Raji (cell line): ENCODE data around the gene XYLB.

Experiments
- POLR2A ChIP-seq: IDR thresholded peaks from 2 replicates; pipeline ENCODE4 v1.6.1; 2011; ENCODE audit warnings: low read depth, low read length, control low read depth; ENCODE audit not compliant: insufficient read depth

The XYLB gene

GRCh38 chr3:38345879-38346586 lies 552 bp upstream of the XYLB start:
- TF ChIP-seq POLR2A, result no peak

- TF ChIP-seq POLR2A, result no peak
Observed at GRCh38 chr3:38347421-38348200, 1.0 kb downstream of the XYLB start.

- TF ChIP-seq POLR2A, result no peak
Observed at GRCh38 chr3:38348903-38349302, 2.3 kb downstream of the XYLB start.

- TF ChIP-seq POLR2A, result no peak
Observed at GRCh38 chr3:38349684-38350359, 3.2 kb downstream of the XYLB start.

- no peak for TF ChIP-seq POLR2A
Observed at GRCh38 chr3:38353151-38353550, 6.6 kb downstream of the XYLB start.

GRCh38 chr3:38354588-38355330 lies 8.2 kb downstream of the XYLB start:
- TF ChIP-seq POLR2A, result no peak

GRCh38 chr3:38359038-38359437 lies 12.5 kb downstream of the XYLB start:
- no peak for TF ChIP-seq POLR2A

GRCh38 chr3:38360345-38360744 lies 13.8 kb downstream of the XYLB start:
- no peak for TF ChIP-seq POLR2A

GRCh38 chr3:38361496-38361895 lies 14.9 kb downstream of the XYLB start:
- TF ChIP-seq POLR2A, result no peak

- no peak for TF ChIP-seq POLR2A
Observed at GRCh38 chr3:38362825-38363224, 16.2 kb downstream of the XYLB start.

GRCh38 chr3:38364721-38365400 lies 18.3 kb downstream of the XYLB start:
- no peak for TF ChIP-seq POLR2A

GRCh38 chr3:38365469-38366062 lies 19.0 kb downstream of the XYLB start:
- TF ChIP-seq POLR2A, result no peak

- no peak for TF ChIP-seq POLR2A
Observed at GRCh38 chr3:38366082-38366481, 19.5 kb downstream of the XYLB start.

- no peak for TF ChIP-seq POLR2A
Observed at GRCh38 chr3:38367779-38368178, 21.2 kb downstream of the XYLB start.
